Ascending aorta (tissue), 2 donors: ENCODE results near the gene FGF7. TPM values are rescaled to one million over a fixed set of nuclear protein-coding genes. Genes with fewer than 3 reads are reported as not detected.
"Not testable (repeated sequence)": the region's sequence is repeated elsewhere in the genome, so short reads cannot be mapped to it uniquely, and the experiment has no call there.

Experiments
- DNase-seq, 2 donors: peaks; one replicate each; pipeline ENCODE4 v3.0.0-alpha.2; 2019; ENCODE audit warnings: low spot score in 2 of 2
- H3K27ac ChIP-seq, 2 donors: fragments of 200-600 bp; sonication (generic); one replicate each; pipeline ENCODE4 v1.5.1; 2016 to 2017; ENCODE audit warnings: mild to moderate bottlenecking in 1 of 2
- H3K27me3 ChIP-seq: fragments of 200-600 bp; sonication (generic); one replicate; pipeline ENCODE4 v1.5.1; 2017
- H3K36me3 ChIP-seq, 2 donors: fragments of 200-600 bp; sonication (generic); one replicate each; pipeline ENCODE4 v1.5.1; 2016
- H3K4me1 ChIP-seq, 2 donors: fragments of 200-600 bp; sonication (generic); one replicate each; pipeline ENCODE4 v1.5.1; 2016 to 2017; ENCODE audit warnings: mild to moderate bottlenecking in 1 of 2
- H3K4me3 ChIP-seq, 2 donors: fragments of 200-600 bp; sonication (generic); one replicate each; pipeline ENCODE4 v1.5.1; 2016 to 2017; ENCODE audit warnings: mild to moderate bottlenecking in 1 of 2
- H3K9me3 ChIP-seq, 2 donors: fragments of 200-600 bp; sonication (generic); one replicate each; pipeline ENCODE4 v1.5.1; 2016
- CTCF ChIP-seq, 3 experiments: fragments of 200-600 bp in 2 of 3; fragments of 450-650 bp in 1 of 3; sonication (generic) in 2 of 3; IDR thresholded peaks; one replicate each; pipeline ENCODE4 v1.5.1; 2016 to 2019; ENCODE audit warnings: antibody characterized with exemption in 3 of 3, mild to moderate bottlenecking in 1 of 3, moderate library complexity in 1 of 3
- intact Hi-C: fragments of 100-400 bp; cut with DNase I; formaldehyde crosslinking; loops from one replicate; pipeline ENCODE4 v1.15.1; 2023
- total RNA-seq: library from RNA; depleted of rRNA; stranded (reverse); fragments of >200 nt; gene quantifications from one replicate; pipeline ENCODE4 v1.1.0, GENCODE V29; 2016

FGF7 gene
- total RNA-seq, 1 donor from 2014 or later = 31.4 TPM

DNA sequence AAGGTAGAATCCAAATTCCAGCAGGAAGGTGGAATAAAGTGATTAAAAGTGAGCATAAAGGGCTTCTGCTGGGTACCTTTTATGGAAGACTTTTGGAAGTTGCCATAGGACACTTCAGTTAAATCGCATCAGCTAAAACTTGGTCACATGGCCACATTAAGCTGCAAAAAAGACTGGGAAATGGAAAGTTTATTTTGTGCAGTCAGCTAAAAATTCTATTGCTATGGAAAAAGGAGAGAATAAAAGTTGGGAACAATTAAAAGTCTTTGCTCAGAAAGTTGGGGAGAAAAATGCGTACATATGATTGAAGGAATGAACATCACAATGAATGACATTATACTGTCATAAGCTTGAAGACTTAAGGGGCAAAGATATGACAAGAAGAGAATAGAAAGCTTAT is 49.3 kb downstream of the FGF7 start:
- Histone ChIP-seq H3K27me3 (no peaks in the 10 kb centered on the region), H3K4me3 (no peak overlapping the region), H3K9me3 (no peaks in the 10 kb centered on the region), H3K27ac (no peak overlapping the region), H3K4me1 (no peaks in the 10 kb centered on the region), H3K36me3 (no peaks in the 10 kb centered on the region)
- no peak for DNase-seq
- intact Hi-C loops = no loop called here
- no peak for TF ChIP-seq CTCF (IDR thresholded peaks at IDR 0.05)

DNA sequence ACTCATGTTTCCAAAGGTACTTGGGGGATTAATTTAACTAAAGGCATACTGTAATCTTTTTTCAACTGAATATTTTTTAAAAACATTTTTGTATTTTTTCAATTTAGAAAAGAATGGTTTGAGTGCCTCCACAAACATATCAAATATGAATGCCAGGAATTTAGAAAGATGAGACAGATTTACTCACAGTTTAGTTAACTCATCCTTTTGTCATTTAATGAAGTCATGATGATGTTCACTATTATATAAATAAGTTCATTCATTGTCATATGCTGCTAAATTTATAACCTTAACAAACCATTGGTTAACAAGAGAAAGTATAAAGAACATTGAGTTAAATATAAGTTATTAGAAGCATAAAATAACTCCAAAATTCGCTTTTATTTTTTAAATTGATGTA is 50.0 kb downstream of the FGF7 start:
- no peak for TF ChIP-seq CTCF (IDR thresholded peaks at IDR 0.05)
- Histone ChIP-seq H3K4me1 (no peaks in the 10 kb centered on the region), H3K36me3 (no peaks in the 10 kb centered on the region), H3K27ac (no peak overlapping the region), H3K4me3 (no peak overlapping the region), H3K27me3 (no peaks in the 10 kb centered on the region), H3K9me3 (no peaks in the 10 kb centered on the region)
- no peak for DNase-seq
- intact Hi-C loops = no loop called here

DNA sequence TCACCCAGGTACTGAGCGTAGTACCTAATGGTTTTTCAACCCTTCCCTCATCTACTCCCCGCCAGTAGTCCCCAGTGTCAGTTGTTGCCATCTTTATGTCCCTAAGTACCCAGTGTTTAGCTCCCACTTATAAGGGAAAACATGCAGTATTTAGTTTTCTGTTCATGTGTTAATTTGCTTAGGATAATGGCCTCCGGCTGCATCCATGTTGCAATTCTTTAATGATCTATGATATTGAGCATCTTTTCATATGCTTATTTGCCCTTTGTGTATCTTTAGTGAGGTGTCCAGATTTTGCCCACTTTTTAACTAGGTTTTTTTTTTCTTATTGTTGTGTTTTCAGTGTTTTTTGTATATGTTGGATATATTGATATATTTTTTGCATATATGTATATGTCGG is 55.0 kb downstream of the FGF7 start:
- H3K4me3 ChIP-seq, DNase-seq, H3K9me3 ChIP-seq, H3K4me1 ChIP-seq, H3K36me3 ChIP-seq, H3K27me3 ChIP-seq, intact Hi-C loops, H3K27ac ChIP-seq: not testable (repeated sequence)

DNA sequence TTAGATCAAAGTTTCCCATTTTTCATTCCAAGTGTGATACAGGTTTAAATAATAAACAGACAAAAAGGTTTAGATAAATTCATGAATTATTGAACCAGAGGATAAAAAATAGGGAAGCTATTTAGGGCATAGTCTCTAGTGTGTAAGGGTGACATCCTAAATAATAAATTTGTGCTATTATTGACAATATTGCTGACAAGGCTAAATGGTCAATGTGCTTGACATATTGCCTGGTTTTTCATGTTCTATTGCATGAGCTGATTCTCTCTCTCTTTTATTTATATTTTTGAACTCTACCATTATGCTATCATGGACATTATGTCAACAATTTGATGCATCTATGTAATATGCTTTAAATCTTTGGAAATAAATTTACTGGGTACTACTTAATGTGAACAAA is 55.9 kb downstream of the FGF7 start:
- H3K4me1 ChIP-seq, H3K9me3 ChIP-seq, H3K27me3 ChIP-seq, H3K36me3 ChIP-seq, H3K4me3 ChIP-seq, DNase-seq, intact Hi-C loops, H3K27ac ChIP-seq: not testable (repeated sequence)

- H3K27ac ChIP-seq, H3K4me1 ChIP-seq, H3K27me3 ChIP-seq, intact Hi-C loops, DNase-seq, H3K36me3 ChIP-seq, H3K9me3 ChIP-seq, H3K4me3 ChIP-seq: not testable (repeated sequence)
These were observed 62.4 kb downstream of the FGF7 start for GRCh38 chr15:49485401-49485800.

DNA sequence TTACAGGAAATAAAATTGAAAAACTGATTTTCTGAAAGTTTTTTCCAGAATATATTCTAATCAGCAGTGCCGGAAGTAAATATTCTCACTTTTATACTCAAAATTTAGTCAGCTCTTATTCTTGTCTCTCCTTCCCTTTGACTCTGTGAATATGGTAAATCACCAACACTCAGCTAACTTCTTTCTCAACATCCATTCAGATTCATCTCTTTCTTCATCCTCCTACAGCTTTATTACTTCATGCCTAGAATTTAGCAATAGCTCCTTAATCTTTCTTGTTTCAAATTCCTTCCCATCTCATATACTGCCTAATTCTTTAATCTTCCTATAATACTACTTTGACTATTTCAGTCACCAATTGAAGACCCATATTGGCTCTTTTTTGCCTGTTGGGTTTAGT is 67.9 kb downstream of the FGF7 start:
- Histone ChIP-seq H3K4me1 (no peaks in the 10 kb centered on the region), H3K27me3 (no peaks in the 10 kb centered on the region), H3K4me3 (no peak overlapping the region), H3K9me3 (no peaks in the 10 kb centered on the region), H3K27ac (no peak overlapping the region), H3K36me3 (no peaks in the 10 kb centered on the region)
- no peak for TF ChIP-seq CTCF (IDR thresholded peaks at IDR 0.05)
- no peak for DNase-seq
- intact Hi-C loops = no loop called here

- no peaks in the 10 kb centered on the region for H3K4me1 ChIP-seq
- H3K9me3 ChIP-seq = no peaks in the 10 kb centered on the region
- no peaks in the 10 kb centered on the region for H3K36me3 ChIP-seq
- no peak overlapping the region for H3K27ac ChIP-seq
- DNase-seq = no peak
- H3K27me3 ChIP-seq = no peaks in the 10 kb centered on the region
- no peak for TF ChIP-seq CTCF (IDR thresholded peaks at IDR 0.05)
- intact Hi-C loops = no loop called here
- no peak overlapping the region for H3K4me3 ChIP-seq
These were observed 69.1 kb downstream of the FGF7 start for GRCh38 chr15:49492151-49492550.
